HepG2 (cell line): ENCODE results near the gene LSM2. TPM values are rescaled to one million over a fixed set of nuclear protein-coding genes. Genes with fewer than 3 reads are reported as not detected.

ENCODE experiments used
- BORCS8-MEF2B ChIP-seq: sonication (generic); formaldehyde crosslinking; IDR thresholded peaks from 2 replicates; pipeline ENCODE4 v1.8.0; 2022; ENCODE audit warnings: mild to moderate bottlenecking, missing genetic modification reagents
- EZH2 ChIP-seq: conservative IDR thresholded peaks from 2 replicates; pipeline ENCODE4 v1.6.1; 2012; ENCODE audit warnings: mild to moderate bottlenecking, low read depth, low read length, moderate library complexity
- FOXC1 ChIP-seq: sonication (generic); formaldehyde crosslinking; IDR thresholded peaks from 2 replicates; pipeline ENCODE4 v1.8.0; 2022; ENCODE audit warnings: mild to moderate bottlenecking, missing genetic modification reagents, borderline replicate concordance
- GATA4 ChIP-seq: sonication (generic); IDR thresholded peaks from 2 replicates; pipeline ENCODE4 v1.6.1; 2016; ENCODE audit warnings: antibody characterized with exemption, low read depth, borderline replicate concordance
- KDM3A ChIP-seq: IDR thresholded peaks from 2 replicates; pipeline ENCODE4 v1.6.1; 2018; ENCODE audit warnings: low read depth, missing compliant biosample characterization
- MEIS2 ChIP-seq: sonication (generic); formaldehyde crosslinking; IDR thresholded peaks from 2 replicates; pipeline ENCODE4 v1.9.0; 2021; ENCODE audit warnings: mild to moderate bottlenecking, missing genetic modification reagents
- NR3C1 ChIP-seq: sonication (generic); formaldehyde crosslinking; IDR thresholded peaks from 2 replicates; pipeline ENCODE4 v1.4.0; 2020; ENCODE audit warnings: missing genetic modification reagents
- PLRG1 ChIP-seq: fragments of 450-650 bp; conservative IDR thresholded peaks from 2 replicates; pipeline ENCODE4 v1.6.1; 2016
- RFX3 ChIP-seq: IDR thresholded peaks from 2 replicates; pipeline ENCODE4 v1.6.1; 2016; ENCODE audit warnings: missing biosample characterization, missing genetic modification reagents
- TAF15 ChIP-seq: fragments of 200-400 bp; formaldehyde crosslinking; IDR thresholded peaks from one replicate; pipeline ENCODE4 v1.6.1; 2018; ENCODE audit warnings: mild to moderate bottlenecking, low read depth, low read length; ENCODE audit not compliant: poor library complexity, severe bottlenecking
- TGIF2 ChIP-seq: IDR thresholded peaks from 2 replicates; pipeline ENCODE4 v1.6.1; 2016; ENCODE audit warnings: control low read depth, missing compliant biosample characterization
- TOE1 ChIP-seq: sonication (generic); formaldehyde crosslinking; IDR thresholded peaks from 2 replicates; pipeline ENCODE4 v1.4.0; 2020; ENCODE audit warnings: mild to moderate bottlenecking, missing genetic modification reagents
- ZNF253 ChIP-seq: sonication (generic); formaldehyde crosslinking; IDR thresholded peaks from 2 replicates; pipeline ENCODE4 v1.8.0; 2022; ENCODE audit warnings: mild to moderate bottlenecking, missing genetic modification reagents, borderline replicate concordance
- ZNF3 ChIP-seq: IDR thresholded peaks from 2 replicates; pipeline ENCODE4 v1.7.0; 2017; ENCODE audit warnings: inconsistent platforms
- ZNF326 ChIP-seq: sonication (generic); formaldehyde crosslinking; IDR thresholded peaks from 2 replicates; pipeline ENCODE4 v1.4.0; 2020; ENCODE audit warnings: missing genetic modification reagents, borderline replicate concordance
- ZNF720 ChIP-seq: sonication (generic); formaldehyde crosslinking; IDR thresholded peaks from 2 replicates; pipeline ENCODE4 v1.4.0; 2020; ENCODE audit warnings: missing genetic modification reagents
- ZNF780A ChIP-seq: sonication (generic); formaldehyde crosslinking; IDR thresholded peaks from 2 replicates; pipeline ENCODE4 v1.8.0; 2022; ENCODE audit warnings: mild to moderate bottlenecking, missing genetic modification reagents, moderate library complexity
- polyA plus RNA-seq, 8 experiments: library from polyadenylated mRNA; depleted of rRNA in 3 of 8; stranded (reverse) in 7 of 8; unstranded in 1 of 8; fragments of >200 nt; fragmentation: Illumina TruSeq in 4 of 8; extraction: Trizol in 4 of 8; gene quantifications; 2 replicates each; pipeline versions ENCODE4 v1.2.1 to v1.2.3, GENCODE V29; 2011 to 2016; ENCODE audit warnings: low read depth in 4 of 8, missing spikeins in 1 of 8, mixed read lengths in 1 of 8; ENCODE audit not compliant: insufficient read depth in 1 of 8
- total RNA-seq, 5 experiments: library from RNA; depleted of rRNA; stranded (reverse); fragments of >200 nt; fragmentation: Illumina TruSeq; extraction: Trizol; gene quantifications; 2 replicates each; pipeline ENCODE4 v1.2.3, GENCODE V29; 2016; ENCODE audit warnings: low read depth in 1 of 5
- TF ChIP-seq, protein P1 (sequence below): sonication (generic); formaldehyde crosslinking; IDR thresholded peaks from 2 replicates; pipeline ENCODE4 v1.4.0; 2020; ENCODE audit warnings: missing genetic modification reagents, borderline replicate concordance
- TF ChIP-seq, protein P2 (sequence below): sonication (generic); formaldehyde crosslinking; conservative IDR thresholded peaks from 2 replicates; pipeline ENCODE4 v1.8.1; 2023; ENCODE audit warnings: missing genetic modification reagents
- TF ChIP-seq, protein P3 (sequence below): sonication (generic); formaldehyde crosslinking; IDR thresholded peaks from 2 replicates; pipeline ENCODE4 v1.4.0; 2020; ENCODE audit warnings: mild to moderate bottlenecking, missing genetic modification reagents
- TF ChIP-seq, protein P4 (sequence below): fragments of 450-650 bp; IDR thresholded peaks from 2 replicates; pipeline ENCODE4 v1.6.1; 2017; ENCODE audit warnings: mild to moderate bottlenecking

The LSM2 gene
- total and polyA plus RNA-seq, 2 of the 13 experiments (the other 11 are each of a cell fraction or from before 2014, with no cell fraction given) = 69.4 to 90.5 TPM

DNA sequence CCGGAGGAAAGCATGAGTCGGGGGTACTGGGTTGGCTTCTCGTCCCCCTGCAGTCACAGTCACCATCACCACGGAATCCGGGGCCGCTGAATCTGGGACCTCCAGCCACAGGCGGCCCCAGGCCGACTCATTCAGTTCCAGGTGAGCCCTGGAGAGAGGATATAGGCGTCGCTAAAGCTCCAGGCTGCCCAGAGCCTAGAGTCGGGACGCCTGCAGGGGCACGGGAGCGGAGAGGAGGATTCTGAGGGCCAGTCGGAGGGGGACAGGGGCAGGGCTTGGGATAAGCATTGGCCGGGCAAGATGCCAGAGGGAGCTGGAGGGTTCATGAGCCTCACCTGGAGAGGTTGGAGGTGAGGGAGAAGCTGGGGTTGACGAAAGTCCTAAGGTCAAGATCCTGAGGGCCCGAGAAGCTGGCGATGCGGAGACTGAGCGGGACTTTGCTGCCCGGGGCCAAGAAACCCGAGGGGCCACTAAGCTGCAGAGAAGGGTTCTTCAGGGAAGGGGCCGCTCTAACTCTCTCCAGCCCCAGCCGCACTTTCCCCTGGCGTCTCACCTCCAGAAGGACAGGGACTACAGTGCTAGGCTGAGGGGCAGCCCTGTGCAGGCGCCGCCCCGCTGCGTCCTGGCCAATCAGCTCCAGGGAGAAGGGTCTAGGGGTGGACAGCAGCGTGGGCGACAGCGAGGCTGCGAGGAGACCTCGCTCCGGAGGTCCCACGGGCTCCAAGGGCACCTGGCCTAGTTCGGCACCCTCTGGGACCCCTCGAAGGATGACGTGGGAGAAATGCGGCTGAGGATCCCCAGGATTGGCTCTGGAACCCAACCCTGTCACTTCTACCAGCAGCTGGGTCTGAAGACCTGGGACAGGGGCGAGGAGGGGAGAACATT, 40.6 kb downstream of the LSM2 start (continued):
- TF ChIP-seq, protein P1, sequence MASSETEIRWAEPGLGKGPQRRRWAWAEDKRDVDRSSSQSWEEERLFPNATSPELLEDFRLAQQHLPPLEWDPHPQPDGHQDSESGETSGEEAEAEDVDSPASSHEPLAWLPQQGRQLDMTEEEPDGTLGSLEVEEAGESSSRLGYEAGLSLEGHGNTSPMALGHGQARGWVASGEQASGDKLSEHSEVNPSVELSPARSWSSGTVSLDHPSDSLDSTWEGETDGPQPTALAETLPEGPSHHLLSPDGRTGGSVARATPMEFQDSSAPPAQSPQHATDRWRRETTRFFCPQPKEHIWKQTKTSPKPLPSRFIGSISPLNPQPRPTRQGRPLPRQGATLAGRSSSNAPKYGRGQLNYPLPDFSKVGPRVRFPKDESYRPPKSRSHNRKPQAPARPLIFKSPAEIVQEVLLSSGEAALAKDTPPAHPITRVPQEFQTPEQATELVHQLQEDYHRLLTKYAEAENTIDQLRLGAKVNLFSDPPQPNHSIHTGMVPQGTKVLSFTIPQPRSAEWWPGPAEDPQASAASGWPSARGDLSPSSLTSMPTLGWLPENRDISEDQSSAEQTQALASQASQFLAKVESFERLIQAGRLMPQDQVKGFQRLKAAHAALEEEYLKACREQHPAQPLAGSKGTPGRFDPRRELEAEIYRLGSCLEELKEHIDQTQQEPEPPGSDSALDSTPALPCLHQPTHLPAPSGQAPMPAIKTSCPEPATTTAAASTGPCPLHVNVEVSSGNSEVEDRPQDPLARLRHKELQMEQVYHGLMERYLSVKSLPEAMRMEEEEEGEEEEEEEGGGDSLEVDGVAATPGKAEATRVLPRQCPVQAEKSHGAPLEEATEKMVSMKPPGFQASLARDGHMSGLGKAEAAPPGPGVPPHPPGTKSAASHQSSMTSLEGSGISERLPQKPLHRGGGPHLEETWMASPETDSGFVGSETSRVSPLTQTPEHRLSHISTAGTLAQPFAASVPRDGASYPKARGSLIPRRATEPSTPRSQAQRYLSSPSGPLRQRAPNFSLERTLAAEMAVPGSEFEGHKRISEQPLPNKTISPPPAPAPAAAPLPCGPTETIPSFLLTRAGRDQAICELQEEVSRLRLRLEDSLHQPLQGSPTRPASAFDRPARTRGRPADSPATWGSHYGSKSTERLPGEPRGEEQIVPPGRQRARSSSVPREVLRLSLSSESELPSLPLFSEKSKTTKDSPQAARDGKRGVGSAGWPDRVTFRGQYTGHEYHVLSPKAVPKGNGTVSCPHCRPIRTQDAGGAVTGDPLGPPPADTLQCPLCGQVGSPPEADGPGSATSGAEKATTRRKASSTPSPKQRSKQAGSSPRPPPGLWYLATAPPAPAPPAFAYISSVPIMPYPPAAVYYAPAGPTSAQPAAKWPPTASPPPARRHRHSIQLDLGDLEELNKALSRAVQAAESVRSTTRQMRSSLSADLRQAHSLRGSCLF (CRISPR knock-in tag) = 0 out of 2 replicates have a peak, but pooled peaks have one; percentile 30
- no peak for TF ChIP-seq ZNF326 (CRISPR knock-in tag)
- no peak for TF ChIP-seq PLRG1
- TF ChIP-seq ZNF3 (CRISPR knock-in tag) = no peak
- TF ChIP-seq, protein P2, sequence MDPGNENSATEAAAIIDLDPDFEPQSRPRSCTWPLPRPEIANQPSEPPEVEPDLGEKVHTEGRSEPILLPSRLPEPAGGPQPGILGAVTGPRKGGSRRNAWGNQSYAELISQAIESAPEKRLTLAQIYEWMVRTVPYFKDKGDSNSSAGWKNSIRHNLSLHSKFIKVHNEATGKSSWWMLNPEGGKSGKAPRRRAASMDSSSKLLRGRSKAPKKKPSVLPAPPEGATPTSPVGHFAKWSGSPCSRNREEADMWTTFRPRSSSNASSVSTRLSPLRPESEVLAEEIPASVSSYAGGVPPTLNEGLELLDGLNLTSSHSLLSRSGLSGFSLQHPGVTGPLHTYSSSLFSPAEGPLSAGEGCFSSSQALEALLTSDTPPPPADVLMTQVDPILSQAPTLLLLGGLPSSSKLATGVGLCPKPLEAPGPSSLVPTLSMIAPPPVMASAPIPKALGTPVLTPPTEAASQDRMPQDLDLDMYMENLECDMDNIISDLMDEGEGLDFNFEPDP = no peak
- TF ChIP-seq BORCS8-MEF2B = no peak
- no peak for TF ChIP-seq ZNF253 (CRISPR knock-in tag)
- TF ChIP-seq MEIS2 (CRISPR knock-in tag) = no peak
- TF ChIP-seq, protein P3, sequence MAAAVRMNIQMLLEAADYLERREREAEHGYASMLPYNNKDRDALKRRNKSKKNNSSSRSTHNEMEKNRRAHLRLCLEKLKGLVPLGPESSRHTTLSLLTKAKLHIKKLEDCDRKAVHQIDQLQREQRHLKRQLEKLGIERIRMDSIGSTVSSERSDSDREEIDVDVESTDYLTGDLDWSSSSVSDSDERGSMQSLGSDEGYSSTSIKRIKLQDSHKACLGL (CRISPR knock-in tag) = peak; percentile 80
- TF ChIP-seq EZH2 = no peak
- TF ChIP-seq TOE1 = no peak
- TF ChIP-seq KDM3A (CRISPR knock-in tag) = 0 out of 2 replicates have a peak, but pooled peaks have one; percentile 19
- TF ChIP-seq NR3C1 (CRISPR knock-in tag) = no peak
- TF ChIP-seq ZNF780A (CRISPR knock-in tag) = 0 out of 2 replicates have a peak, but pooled peaks have one; percentile 70
- TF ChIP-seq GATA4 = peak; percentile 74; the same call in 1 of the 2 replicates
- TF ChIP-seq ZNF720 (CRISPR knock-in tag) = no peak
- TF ChIP-seq, protein P4, sequence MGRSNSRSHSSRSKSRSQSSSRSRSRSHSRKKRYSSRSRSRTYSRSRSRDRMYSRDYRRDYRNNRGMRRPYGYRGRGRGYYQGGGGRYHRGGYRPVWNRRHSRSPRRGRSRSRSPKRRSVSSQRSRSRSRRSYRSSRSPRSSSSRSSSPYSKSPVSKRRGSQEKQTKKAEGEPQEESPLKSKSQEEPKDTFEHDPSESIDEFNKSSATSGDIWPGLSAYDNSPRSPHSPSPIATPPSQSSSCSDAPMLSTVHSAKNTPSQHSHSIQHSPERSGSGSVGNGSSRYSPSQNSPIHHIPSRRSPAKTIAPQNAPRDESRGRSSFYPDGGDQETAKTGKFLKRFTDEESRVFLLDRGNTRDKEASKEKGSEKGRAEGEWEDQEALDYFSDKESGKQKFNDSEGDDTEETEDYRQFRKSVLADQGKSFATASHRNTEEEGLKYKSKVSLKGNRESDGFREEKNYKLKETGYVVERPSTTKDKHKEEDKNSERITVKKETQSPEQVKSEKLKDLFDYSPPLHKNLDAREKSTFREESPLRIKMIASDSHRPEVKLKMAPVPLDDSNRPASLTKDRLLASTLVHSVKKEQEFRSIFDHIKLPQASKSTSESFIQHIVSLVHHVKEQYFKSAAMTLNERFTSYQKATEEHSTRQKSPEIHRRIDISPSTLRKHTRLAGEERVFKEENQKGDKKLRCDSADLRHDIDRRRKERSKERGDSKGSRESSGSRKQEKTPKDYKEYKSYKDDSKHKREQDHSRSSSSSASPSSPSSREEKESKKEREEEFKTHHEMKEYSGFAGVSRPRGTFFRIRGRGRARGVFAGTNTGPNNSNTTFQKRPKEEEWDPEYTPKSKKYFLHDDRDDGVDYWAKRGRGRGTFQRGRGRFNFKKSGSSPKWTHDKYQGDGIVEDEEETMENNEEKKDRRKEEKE = no peak
- TF ChIP-seq FOXC1 (CRISPR knock-in tag) = 0 out of 2 replicates have a peak, but pooled peaks have one; percentile 44
- TF ChIP-seq RFX3 = no peak
- peak; percentile 21 for TF ChIP-seq TAF15
- TF ChIP-seq TGIF2 (CRISPR knock-in tag) = no peak
